ENCODE measurements around the gene HRCT1. TPM values are rescaled to one million over a fixed set of nuclear protein-coding genes. Genes with fewer than 3 reads are reported as not detected.

The HRCT1 gene
- polyA plus RNA-seq, 1 donor from 2014 or later = not detected

DNA sequence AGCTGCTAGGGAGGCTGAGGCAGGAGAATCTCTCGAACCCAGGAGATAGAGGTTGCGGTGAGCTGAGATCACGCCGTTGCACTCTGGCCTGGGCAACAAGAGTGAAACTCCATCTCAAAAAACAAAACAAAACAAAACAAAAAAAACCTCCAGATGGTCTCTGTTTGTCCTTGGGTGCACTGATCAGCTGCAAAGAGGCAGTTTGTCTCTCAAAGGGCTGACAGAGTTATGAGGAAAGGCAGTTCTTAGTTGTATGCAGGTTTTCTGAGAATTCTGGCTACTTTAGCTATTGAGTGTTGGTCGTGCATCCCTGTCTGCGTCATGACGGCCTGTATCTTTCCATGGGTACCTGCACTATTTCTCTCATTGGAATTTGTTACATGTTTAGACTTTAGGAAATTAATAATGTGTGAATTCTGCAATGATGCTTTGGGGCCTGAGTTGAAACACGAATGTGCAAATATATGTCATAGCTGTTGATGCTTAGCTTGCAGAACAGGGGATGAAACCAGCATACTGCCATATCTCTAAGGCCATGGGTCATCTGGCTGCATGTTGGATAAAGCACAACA is 33.8 kb downstream of the HRCT1 start:
- TF ChIP-seq SMC3 (conservative IDR thresholded peaks at IDR 0.05; ENCODE audit: poor library complexity) = no peak
- TF ChIP-seq EZH2 (IDR thresholded peaks at IDR 0.05; ENCODE audit: borderline replicate concordance, insufficient read depth, low read length, poor library complexity, severe bottlenecking) = no peak
- no peak for TF ChIP-seq MXI1 (conservative IDR thresholded peaks at IDR 0.05; ENCODE audit: poor library complexity, severe bottlenecking)
- no peak for TF ChIP-seq RAD21 (conservative IDR thresholded peaks at IDR 0.05)
- TF ChIP-seq EP300 (conservative IDR thresholded peaks at IDR 0.05; ENCODE audit: poor library complexity, severe bottlenecking) = no peak
- TF ChIP-seq, protein P1, sequence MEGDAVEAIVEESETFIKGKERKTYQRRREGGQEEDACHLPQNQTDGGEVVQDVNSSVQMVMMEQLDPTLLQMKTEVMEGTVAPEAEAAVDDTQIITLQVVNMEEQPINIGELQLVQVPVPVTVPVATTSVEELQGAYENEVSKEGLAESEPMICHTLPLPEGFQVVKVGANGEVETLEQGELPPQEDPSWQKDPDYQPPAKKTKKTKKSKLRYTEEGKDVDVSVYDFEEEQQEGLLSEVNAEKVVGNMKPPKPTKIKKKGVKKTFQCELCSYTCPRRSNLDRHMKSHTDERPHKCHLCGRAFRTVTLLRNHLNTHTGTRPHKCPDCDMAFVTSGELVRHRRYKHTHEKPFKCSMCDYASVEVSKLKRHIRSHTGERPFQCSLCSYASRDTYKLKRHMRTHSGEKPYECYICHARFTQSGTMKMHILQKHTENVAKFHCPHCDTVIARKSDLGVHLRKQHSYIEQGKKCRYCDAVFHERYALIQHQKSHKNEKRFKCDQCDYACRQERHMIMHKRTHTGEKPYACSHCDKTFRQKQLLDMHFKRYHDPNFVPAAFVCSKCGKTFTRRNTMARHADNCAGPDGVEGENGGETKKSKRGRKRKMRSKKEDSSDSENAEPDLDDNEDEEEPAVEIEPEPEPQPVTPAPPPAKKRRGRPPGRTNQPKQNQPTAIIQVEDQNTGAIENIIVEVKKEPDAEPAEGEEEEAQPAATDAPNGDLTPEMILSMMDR (IDR thresholded peaks at IDR 0.05; ENCODE audit: poor library complexity, severe bottlenecking) = no peak
- no peak for TF ChIP-seq POLR2AphosphoS5 (IDR thresholded peaks at IDR 0.05)
- TF ChIP-seq, protein P2, sequence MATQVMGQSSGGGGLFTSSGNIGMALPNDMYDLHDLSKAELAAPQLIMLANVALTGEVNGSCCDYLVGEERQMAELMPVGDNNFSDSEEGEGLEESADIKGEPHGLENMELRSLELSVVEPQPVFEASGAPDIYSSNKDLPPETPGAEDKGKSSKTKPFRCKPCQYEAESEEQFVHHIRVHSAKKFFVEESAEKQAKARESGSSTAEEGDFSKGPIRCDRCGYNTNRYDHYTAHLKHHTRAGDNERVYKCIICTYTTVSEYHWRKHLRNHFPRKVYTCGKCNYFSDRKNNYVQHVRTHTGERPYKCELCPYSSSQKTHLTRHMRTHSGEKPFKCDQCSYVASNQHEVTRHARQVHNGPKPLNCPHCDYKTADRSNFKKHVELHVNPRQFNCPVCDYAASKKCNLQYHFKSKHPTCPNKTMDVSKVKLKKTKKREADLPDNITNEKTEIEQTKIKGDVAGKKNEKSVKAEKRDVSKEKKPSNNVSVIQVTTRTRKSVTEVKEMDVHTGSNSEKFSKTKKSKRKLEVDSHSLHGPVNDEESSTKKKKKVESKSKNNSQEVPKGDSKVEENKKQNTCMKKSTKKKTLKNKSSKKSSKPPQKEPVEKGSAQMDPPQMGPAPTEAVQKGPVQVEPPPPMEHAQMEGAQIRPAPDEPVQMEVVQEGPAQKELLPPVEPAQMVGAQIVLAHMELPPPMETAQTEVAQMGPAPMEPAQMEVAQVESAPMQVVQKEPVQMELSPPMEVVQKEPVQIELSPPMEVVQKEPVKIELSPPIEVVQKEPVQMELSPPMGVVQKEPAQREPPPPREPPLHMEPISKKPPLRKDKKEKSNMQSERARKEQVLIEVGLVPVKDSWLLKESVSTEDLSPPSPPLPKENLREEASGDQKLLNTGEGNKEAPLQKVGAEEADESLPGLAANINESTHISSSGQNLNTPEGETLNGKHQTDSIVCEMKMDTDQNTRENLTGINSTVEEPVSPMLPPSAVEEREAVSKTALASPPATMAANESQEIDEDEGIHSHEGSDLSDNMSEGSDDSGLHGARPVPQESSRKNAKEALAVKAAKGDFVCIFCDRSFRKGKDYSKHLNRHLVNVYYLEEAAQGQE (IDR thresholded peaks at IDR 0.05; ENCODE audit: borderline replicate concordance) = no peak
- no peak for TF ChIP-seq TAF1 (IDR thresholded peaks at IDR 0.05; ENCODE audit: low read depth)
- Histone ChIP-seq H3K9me3 (ENCODE audit: low read length) (no peaks in the 10 kb centered on the region), H3K9ac (ENCODE audit: low read length) (no peak overlapping the region), H3K27me3 (ENCODE audit: insufficient read depth, low read depth, low read length) (no peaks in the 10 kb centered on the region), H3F3A (ENCODE audit: insufficient read depth, low read length, poor library complexity, severe bottlenecking) (no peaks in the 10 kb centered on the region), H3K79me2 (replicated peaks; ENCODE audit: insufficient read depth, low read length) (no peaks in the 10 kb centered on the region), H2AFZ (ENCODE audit: low read depth, low read length) (no peak overlapping the region), H4K20me1 (ENCODE audit: insufficient read depth) (no peaks in the 10 kb centered on the region), H3K9me2 (ENCODE audit: insufficient read depth, low read length) (no peaks in the 10 kb centered on the region), H3K27ac (ENCODE audit: low read length) (no peak overlapping the region), H3K4me2 (ENCODE audit: low read length) (no peak overlapping the region), H3K4me3 (ENCODE audit: low read length) (no peak overlapping the region), H3K36me3 (ENCODE audit: insufficient read depth, low read length) (no peaks in the 10 kb centered on the region)

DNA sequence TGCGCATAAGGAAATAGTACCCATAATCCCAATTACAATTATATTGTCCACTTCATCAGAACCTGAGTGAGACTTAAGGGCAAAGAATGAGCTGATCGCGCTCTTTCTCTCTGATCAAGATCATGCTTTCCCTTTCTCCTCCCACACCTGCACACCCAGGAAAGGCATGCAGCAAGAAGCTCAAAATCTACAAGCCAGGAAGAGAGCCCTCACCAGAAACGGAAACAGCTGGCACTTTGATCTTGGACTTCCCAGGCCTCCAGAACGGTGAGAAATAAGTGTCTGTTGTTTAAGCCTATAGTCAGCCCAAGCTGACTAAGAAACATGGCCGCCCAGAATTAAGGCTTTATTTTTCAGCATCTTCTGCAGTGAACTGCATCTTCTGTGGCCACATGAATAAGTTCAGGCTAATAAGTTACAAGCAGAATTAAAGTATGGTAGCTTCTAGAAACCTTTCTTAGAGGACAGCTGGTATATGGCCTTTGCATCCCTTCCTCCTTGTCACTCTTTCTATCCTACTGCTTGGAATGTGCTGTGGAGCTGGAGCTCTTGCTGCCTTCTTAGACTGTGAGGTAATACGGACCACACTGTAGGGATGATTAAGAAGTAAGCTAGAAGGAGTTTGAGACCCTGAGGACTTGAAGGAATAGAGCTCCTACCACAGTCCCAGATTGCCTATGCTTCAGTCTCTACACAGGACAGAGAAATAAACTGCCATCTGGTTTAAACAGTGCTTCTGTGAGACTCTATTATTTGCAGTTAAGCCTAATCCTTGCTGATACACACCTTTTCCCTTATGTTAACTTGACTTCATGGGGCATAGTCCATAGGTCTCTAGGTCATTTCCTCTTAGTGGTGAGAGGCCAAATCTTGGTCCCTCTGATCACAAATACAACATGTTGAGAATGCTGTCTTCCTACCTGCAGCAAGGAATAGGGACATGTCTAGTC is 34.7 kb downstream of the HRCT1 start:
- Histone ChIP-seq H3K9me3 (ENCODE audit: low read length) (no peaks in the 10 kb centered on the region), H3K4me3 (ENCODE audit: low read length) (no peak overlapping the region), H3K4me2 (ENCODE audit: low read length) (no peak overlapping the region), H3K36me3 (ENCODE audit: insufficient read depth, low read length) (no peaks in the 10 kb centered on the region), H3K9me2 (ENCODE audit: insufficient read depth, low read length) (no peaks in the 10 kb centered on the region), H3K27me3 (ENCODE audit: insufficient read depth, low read depth, low read length) (no peaks in the 10 kb centered on the region), H4K20me1 (ENCODE audit: insufficient read depth) (no peaks in the 10 kb centered on the region), H2AFZ (ENCODE audit: low read depth, low read length) (no peak overlapping the region), H3K9ac (ENCODE audit: low read length) (no peak overlapping the region), H3K79me2 (replicated peaks; ENCODE audit: insufficient read depth, low read length) (no peaks in the 10 kb centered on the region), H3F3A (ENCODE audit: insufficient read depth, low read length, poor library complexity, severe bottlenecking) (no peaks in the 10 kb centered on the region), H3K27ac (ENCODE audit: low read length) (no peak overlapping the region)
- TF ChIP-seq, protein P1 (IDR thresholded peaks at IDR 0.05; ENCODE audit: poor library complexity, severe bottlenecking) = no peak
- TF ChIP-seq MXI1 (conservative IDR thresholded peaks at IDR 0.05; ENCODE audit: poor library complexity, severe bottlenecking) = no peak
- TF ChIP-seq EZH2 (IDR thresholded peaks at IDR 0.05; ENCODE audit: borderline replicate concordance, insufficient read depth, low read length, poor library complexity, severe bottlenecking) = no peak
- TF ChIP-seq EP300 (conservative IDR thresholded peaks at IDR 0.05; ENCODE audit: poor library complexity, severe bottlenecking) = no peak
- no peak for TF ChIP-seq TAF1 (IDR thresholded peaks at IDR 0.05; ENCODE audit: low read depth)
- TF ChIP-seq POLR2AphosphoS5 (IDR thresholded peaks at IDR 0.05) = no peak
- no peak for TF ChIP-seq SMC3 (conservative IDR thresholded peaks at IDR 0.05; ENCODE audit: poor library complexity)
- TF ChIP-seq, protein P2 (IDR thresholded peaks at IDR 0.05; ENCODE audit: borderline replicate concordance) = no peak
- no peak for TF ChIP-seq RAD21 (conservative IDR thresholded peaks at IDR 0.05)
